HL-60 (cell line): ENCODE results near the gene GRIK5.

ENCODE experiments used
- DNase-seq, 2 experiments: peaks; one replicate each; pipeline ENCODE4 v3.0.0-alpha.2; 2010 to 2020; ENCODE audit warnings: low read depth in 1 of 2, low spot score in 1 of 2
- H3K27ac ChIP-seq: fragments of 250-450 bp; sonication (Bioruptor Pico); replicated peaks from 2 replicates; pipeline ENCODE4 v1.5.1; 2020; ENCODE audit warnings: mild to moderate bottlenecking, moderate library complexity
- H3K27me3 ChIP-seq: fragments of 250-450 bp; sonication (Bioruptor Pico); 2 replicates; pipeline ENCODE4 v1.5.1; 2021; ENCODE audit warnings: mild to moderate bottlenecking, moderate library complexity; ENCODE audit not compliant: insufficient read depth, poor library complexity, severe bottlenecking
- H3K4me3 ChIP-seq: replicated peaks from 2 replicates; pipeline ENCODE4 v1.5.1; 2011; ENCODE audit warnings: mild to moderate bottlenecking, control low read depth, low read length; ENCODE audit not compliant: insufficient read depth
- GABPA ChIP-seq: IDR thresholded peaks from 2 replicates; pipeline ENCODE4 v1.6.1; 2012; ENCODE audit warnings: low read depth
- POLR2AphosphoS5 ChIP-seq: IDR thresholded peaks from 2 replicates; pipeline ENCODE4 v1.6.1; 2012; ENCODE audit warnings: low read depth
- SPI1 ChIP-seq: IDR thresholded peaks from 2 replicates; pipeline ENCODE4 v1.6.1; 2012; ENCODE audit warnings: low read depth, mild to moderate bottlenecking, borderline replicate concordance
- TF ChIP-seq, protein P1 (sequence below): IDR thresholded peaks from 2 replicates; pipeline ENCODE4 v1.6.1; 2012; ENCODE audit warnings: low read depth; ENCODE audit not compliant: insufficient replicate concordance
- TF ChIP-seq, protein P2 (sequence below): IDR thresholded peaks from one replicate; pipeline ENCODE4 v1.5.1; 2011; ENCODE audit warnings: low read length, control low read depth, inconsistent platforms; ENCODE audit not compliant: insufficient read depth

The GRIK5 gene

DNA sequence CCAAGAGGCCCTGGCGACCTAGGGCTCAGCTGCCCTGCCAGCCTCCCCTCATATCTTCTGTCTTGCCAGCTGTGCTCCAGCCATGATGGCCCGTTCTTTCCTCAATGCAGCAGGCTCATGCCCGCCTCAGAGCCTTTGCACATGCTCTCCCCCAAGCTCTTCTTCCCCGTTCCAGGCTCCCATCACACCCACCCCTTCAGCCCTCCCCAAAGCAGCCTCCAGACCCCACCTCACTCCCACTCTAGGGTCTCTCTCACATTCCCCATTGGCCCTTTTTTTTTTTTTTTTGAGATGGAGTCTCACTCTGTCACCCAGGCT is 46.1 kb downstream of the GRIK5 start:
- H3K27ac ChIP-seq = no peak overlapping the region
- no peaks in the 10 kb centered on the region for H3K27me3 ChIP-seq
- DNase-seq = no peak
- TF ChIP-seq, protein P1, sequence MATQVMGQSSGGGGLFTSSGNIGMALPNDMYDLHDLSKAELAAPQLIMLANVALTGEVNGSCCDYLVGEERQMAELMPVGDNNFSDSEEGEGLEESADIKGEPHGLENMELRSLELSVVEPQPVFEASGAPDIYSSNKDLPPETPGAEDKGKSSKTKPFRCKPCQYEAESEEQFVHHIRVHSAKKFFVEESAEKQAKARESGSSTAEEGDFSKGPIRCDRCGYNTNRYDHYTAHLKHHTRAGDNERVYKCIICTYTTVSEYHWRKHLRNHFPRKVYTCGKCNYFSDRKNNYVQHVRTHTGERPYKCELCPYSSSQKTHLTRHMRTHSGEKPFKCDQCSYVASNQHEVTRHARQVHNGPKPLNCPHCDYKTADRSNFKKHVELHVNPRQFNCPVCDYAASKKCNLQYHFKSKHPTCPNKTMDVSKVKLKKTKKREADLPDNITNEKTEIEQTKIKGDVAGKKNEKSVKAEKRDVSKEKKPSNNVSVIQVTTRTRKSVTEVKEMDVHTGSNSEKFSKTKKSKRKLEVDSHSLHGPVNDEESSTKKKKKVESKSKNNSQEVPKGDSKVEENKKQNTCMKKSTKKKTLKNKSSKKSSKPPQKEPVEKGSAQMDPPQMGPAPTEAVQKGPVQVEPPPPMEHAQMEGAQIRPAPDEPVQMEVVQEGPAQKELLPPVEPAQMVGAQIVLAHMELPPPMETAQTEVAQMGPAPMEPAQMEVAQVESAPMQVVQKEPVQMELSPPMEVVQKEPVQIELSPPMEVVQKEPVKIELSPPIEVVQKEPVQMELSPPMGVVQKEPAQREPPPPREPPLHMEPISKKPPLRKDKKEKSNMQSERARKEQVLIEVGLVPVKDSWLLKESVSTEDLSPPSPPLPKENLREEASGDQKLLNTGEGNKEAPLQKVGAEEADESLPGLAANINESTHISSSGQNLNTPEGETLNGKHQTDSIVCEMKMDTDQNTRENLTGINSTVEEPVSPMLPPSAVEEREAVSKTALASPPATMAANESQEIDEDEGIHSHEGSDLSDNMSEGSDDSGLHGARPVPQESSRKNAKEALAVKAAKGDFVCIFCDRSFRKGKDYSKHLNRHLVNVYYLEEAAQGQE = no peak
- TF ChIP-seq SPI1 = no peak
- TF ChIP-seq, protein P2, sequence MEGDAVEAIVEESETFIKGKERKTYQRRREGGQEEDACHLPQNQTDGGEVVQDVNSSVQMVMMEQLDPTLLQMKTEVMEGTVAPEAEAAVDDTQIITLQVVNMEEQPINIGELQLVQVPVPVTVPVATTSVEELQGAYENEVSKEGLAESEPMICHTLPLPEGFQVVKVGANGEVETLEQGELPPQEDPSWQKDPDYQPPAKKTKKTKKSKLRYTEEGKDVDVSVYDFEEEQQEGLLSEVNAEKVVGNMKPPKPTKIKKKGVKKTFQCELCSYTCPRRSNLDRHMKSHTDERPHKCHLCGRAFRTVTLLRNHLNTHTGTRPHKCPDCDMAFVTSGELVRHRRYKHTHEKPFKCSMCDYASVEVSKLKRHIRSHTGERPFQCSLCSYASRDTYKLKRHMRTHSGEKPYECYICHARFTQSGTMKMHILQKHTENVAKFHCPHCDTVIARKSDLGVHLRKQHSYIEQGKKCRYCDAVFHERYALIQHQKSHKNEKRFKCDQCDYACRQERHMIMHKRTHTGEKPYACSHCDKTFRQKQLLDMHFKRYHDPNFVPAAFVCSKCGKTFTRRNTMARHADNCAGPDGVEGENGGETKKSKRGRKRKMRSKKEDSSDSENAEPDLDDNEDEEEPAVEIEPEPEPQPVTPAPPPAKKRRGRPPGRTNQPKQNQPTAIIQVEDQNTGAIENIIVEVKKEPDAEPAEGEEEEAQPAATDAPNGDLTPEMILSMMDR = no peak
- no peak overlapping the region for H3K4me3 ChIP-seq

DNA sequence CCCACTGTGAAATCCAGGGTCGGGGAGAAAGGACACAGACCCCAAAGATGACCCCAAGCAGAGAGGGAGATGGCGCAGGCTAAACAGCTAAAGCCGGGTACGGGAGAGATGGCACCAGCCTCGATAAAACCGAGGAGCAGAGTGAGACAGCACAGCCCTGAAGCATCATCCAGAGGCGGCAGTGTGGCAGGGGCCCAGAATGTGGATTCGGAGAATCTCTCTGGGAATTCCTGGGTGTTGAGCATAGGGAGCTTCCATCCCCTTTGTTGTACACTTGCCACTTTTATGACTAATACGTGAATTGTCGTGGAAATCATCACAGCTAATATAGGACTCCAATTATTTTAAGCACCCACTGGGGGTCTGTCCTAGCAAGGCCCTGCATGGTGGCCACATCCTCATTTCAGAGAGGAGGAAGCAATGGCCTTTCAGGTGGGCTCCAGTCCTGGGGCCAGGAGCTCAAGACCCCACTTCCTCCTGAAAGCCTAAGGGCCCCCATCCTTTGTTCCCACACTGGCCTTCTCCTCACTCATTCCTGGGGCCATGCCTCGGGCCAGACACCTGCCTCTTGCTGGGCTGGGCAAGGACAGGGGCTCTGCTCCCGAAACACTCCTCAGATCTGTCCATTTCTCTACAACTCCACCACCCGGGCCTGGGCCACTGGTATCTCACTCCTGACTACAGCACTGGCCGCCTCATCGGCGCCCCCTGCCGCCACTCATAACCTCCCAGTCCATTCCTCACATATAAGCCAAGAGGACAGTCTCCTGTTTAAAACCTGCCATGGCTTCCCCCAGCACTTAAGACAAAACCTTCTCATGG is 46.7 kb downstream of the GRIK5 start:
- Histone ChIP-seq H3K27me3 (no peaks in the 10 kb centered on the region), H3K27ac (no peak overlapping the region), H3K4me3 (no peak overlapping the region)
- TF ChIP-seq, protein P1 = no peak
- TF ChIP-seq SPI1 = no peak
- TF ChIP-seq POLR2AphosphoS5 = no peak
- TF ChIP-seq, protein P2 = peak; percentile 44
- no peak for TF ChIP-seq GABPA
- peak in 1 of 2 experiments; percentile 21 for DNase-seq

DNA sequence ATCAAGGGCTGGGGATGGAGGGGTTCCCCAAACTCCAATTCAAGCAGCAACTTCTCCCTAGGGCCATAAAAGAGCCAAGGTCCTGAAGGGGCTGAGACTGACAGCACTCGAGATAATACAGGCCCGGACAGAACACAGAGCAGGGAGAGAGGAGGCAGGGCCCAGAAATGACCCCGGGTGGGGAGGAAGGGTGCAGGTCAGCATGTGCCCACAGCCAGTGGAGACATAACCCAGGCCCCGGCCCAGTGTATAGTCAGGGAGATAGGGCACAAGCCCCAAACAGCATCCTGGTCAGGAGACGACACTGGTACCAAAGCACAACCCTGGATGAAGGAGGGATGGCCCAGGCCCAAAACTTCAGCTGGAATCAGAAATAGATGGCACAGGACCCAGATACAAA is 47.4 kb downstream of the GRIK5 start:
- H3K4me3 ChIP-seq = no peak overlapping the region
- TF ChIP-seq POLR2AphosphoS5 = no peak
- TF ChIP-seq GABPA = no peak
- TF ChIP-seq SPI1 = no peak
- TF ChIP-seq, protein P1 = no peak
- TF ChIP-seq, protein P2 = no peak
- no peak overlapping the region for H3K27ac ChIP-seq
- DNase-seq = no peak
- H3K27me3 ChIP-seq = no peaks in the 10 kb centered on the region
